Endothelial cell of umbilical vein (primary cell): ENCODE results near the gene WDHD1. TPM values are rescaled to one million over a fixed set of nuclear protein-coding genes. Genes with fewer than 3 reads are reported as not detected.

Experiments used
- BruUV-seq: library from RNA; stranded (reverse); fragments of 400-500 nt; replicated peaks from 2 replicates; lab custom pipeline; 2021; lab: Mats Ljungman, UMichigan
- CTCF ChIA-PET: fragments of 300-600, 350-600 bp; sonication (Branson Sonifier 250); formaldehyde crosslinking; loops from one replicate; lab custom pipeline; 2021; ENCODE audit warnings: antibody characterized with exemption, inconsistent platforms; lab: Charles Lee
- POLR2A ChIA-PET: fragments of 300-600, 350-600 bp; sonication (Branson Sonifier 250); formaldehyde crosslinking; loops from one replicate; lab custom pipeline; 2021; ENCODE audit warnings: antibody characterized with exemption, inconsistent platforms; lab: Charles Lee
- DNase-seq: peaks from one replicate; pipeline ENCODE4 v3.0.0-alpha.2; 2011; ENCODE audit warnings: low read depth, low spot score
- FAIRE-seq: peaks from 2 replicates; lab custom pipeline; 2011; peaks lifted over from hg19 to GRCh38; lab: Jason Lieb, UNC
- H2AFZ ChIP-seq: 2 replicates; pipeline ENCODE4 v1.6.0; 2012; ENCODE audit warnings: low read depth, low read length, control low read depth, inconsistent platforms
- H3K27ac ChIP-seq: 2 replicates; pipeline ENCODE4 v1.5.1; 2011; ENCODE audit warnings: low read depth, mild to moderate bottlenecking, control low read depth, low read length, moderate library complexity; ENCODE audit not compliant: insufficient read depth
- H3K27me3 ChIP-seq, 2 experiments: 2 replicates each; pipeline versions ENCODE4 v1.6.0 to v1.6.1; 2011; ENCODE audit warnings: low read length in 2 of 2, mixed read lengths in 1 of 2; ENCODE audit not compliant: control insufficient read depth in 2 of 2, insufficient read depth in 2 of 2
- H3K36me3 ChIP-seq, 2 experiments: 2 replicates in 1 of 2; 3 replicates in 1 of 2; pipeline ENCODE4 v1.5.1; 2011; ENCODE audit warnings: low read length in 2 of 2, mild to moderate bottlenecking in 1 of 2, moderate library complexity in 1 of 2; ENCODE audit not compliant: control insufficient read depth in 2 of 2, insufficient read depth in 2 of 2; ENCODE audit errors: extremely low read depth in 1 of 2
- H3K4me1 ChIP-seq: 3 replicates; pipeline ENCODE4 v1.5.1; 2011; ENCODE audit warnings: mild to moderate bottlenecking, low read length; ENCODE audit not compliant: control insufficient read depth, insufficient read depth; ENCODE audit errors: extremely low read depth
- H3K4me2 ChIP-seq: 2 replicates; pipeline ENCODE4 v1.6.1; 2011; ENCODE audit warnings: low read length, control low read depth, mixed read lengths; ENCODE audit not compliant: insufficient read depth
- H3K4me3 ChIP-seq, 3 experiments: fragments of 200-600 bp in 1 of 3; sonication (generic), shearing (Covaris generic) in 1 of 3; replicated peaks in 1 of 3; 2 replicates each; pipeline ENCODE4 v1.5.1; 2011 to 2016; ENCODE audit warnings: control low read depth in 3 of 3, low read length in 3 of 3, mild to moderate bottlenecking in 2 of 3, inconsistent platforms in 1 of 3, low read depth in 1 of 3, moderate library complexity in 1 of 3; ENCODE audit not compliant: insufficient read depth in 1 of 3
- H3K79me2 ChIP-seq: 2 replicates; pipeline ENCODE4 v1.6.0; 2012; ENCODE audit warnings: low read length, inconsistent platforms; ENCODE audit not compliant: control insufficient read depth, insufficient read depth
- H3K9ac ChIP-seq: replicated peaks from 2 replicates; pipeline ENCODE3; 2011; ENCODE audit warnings: low read length, control low read depth; ENCODE audit not compliant: insufficient read depth; ENCODE audit errors: extremely low read depth
- H3K9me1 ChIP-seq: replicated peaks from 3 replicates; pipeline ENCODE4 v1.6.0; 2011; ENCODE audit warnings: mild to moderate bottlenecking, low read length; ENCODE audit not compliant: control insufficient read depth, insufficient read depth; ENCODE audit errors: extremely low read depth
- H3K9me3 ChIP-seq: replicated peaks from 2 replicates; pipeline ENCODE4 v1.5.1; 2012; ENCODE audit warnings: low read length, inconsistent platforms; ENCODE audit not compliant: control insufficient read depth, insufficient read depth
- H4K20me1 ChIP-seq: replicated peaks from 2 replicates; pipeline ENCODE3; 2011; ENCODE audit warnings: mild to moderate bottlenecking, low read length; ENCODE audit not compliant: control insufficient read depth, insufficient read depth; ENCODE audit errors: extremely low read depth
- EZH2 ChIP-seq: IDR thresholded peaks from 2 replicates; pipeline ENCODE4 v1.6.1; 2012; ENCODE audit warnings: borderline replicate concordance, low read depth, mild to moderate bottlenecking, moderate library complexity, low read length, inconsistent platforms; ENCODE audit not compliant: severe bottlenecking
- FOS ChIP-seq: IDR thresholded peaks from 2 replicates; pipeline ENCODE4 v1.6.1; 2011; ENCODE audit warnings: mild to moderate bottlenecking, low read length, moderate library complexity, borderline replicate concordance; ENCODE audit not compliant: insufficient read depth
- GATA2 ChIP-seq: IDR thresholded peaks from 2 replicates; pipeline ENCODE4 v1.7.0; 2011; ENCODE audit warnings: low read depth, mild to moderate bottlenecking, moderate library complexity, mixed read lengths, low read length; ENCODE audit not compliant: insufficient read length, insufficient read depth
- JUN ChIP-seq: IDR thresholded peaks from 2 replicates; pipeline ENCODE4 v1.6.1; 2011; ENCODE audit warnings: borderline replicate concordance, low read depth; ENCODE audit not compliant: insufficient read length, insufficient read depth
- MYC ChIP-seq: IDR thresholded peaks from one replicate; pipeline ENCODE4 v1.6.1; 2011; ENCODE audit warnings: mild to moderate bottlenecking, low read depth, low read length
- POLR2A ChIP-seq: IDR thresholded peaks from 2 replicates; pipeline ENCODE4 v1.6.1; 2012; ENCODE audit warnings: low read depth, mild to moderate bottlenecking, control low read depth, low read length
- POLR2AphosphoS5 ChIP-seq: IDR thresholded peaks from 2 replicates; pipeline ENCODE4 v1.6.1; 2012; ENCODE audit warnings: low read depth, mild to moderate bottlenecking, control low read depth, low read length, moderate library complexity; ENCODE audit not compliant: insufficient read depth
- dilution Hi-C: fragments of 300-500 bp; cut with MboI; formaldehyde crosslinking; loops from one replicate; pipeline ENCODE4 v1.15.0; 2019; ENCODE audit warnings: low sequenced_read_pairs; ENCODE audit not compliant: extremely low pct_ligation_motif_present
- intact Hi-C: fragments of 100-400 bp; cut with micrococcal nuclease; formaldehyde crosslinking; loops from one replicate; pipeline ENCODE4 v1.10.0; 2022
- polyA plus RNA-seq, 4 experiments: library from polyadenylated mRNA; depleted of rRNA in 3 of 4; stranded (reverse) in 3 of 4; unstranded in 1 of 4; fragments of >200 nt; gene quantifications; 2 replicates each; pipeline versions ENCODE4 v1.2.1 to v1.2.3, GENCODE V29; 2011 to 2012; ENCODE audit warnings: missing spikeins in 1 of 4
- total RNA-seq: library from RNA; stranded (reverse); gene quantifications from 2 replicates; pipeline ENCODE4 v1.2.3, GENCODE V29; 2021
- TF ChIP-seq, protein P1 (sequence below): IDR thresholded peaks from 2 replicates; pipeline ENCODE4 v1.6.1; 2011; ENCODE audit not compliant: insufficient read depth, insufficient read length
- TF ChIP-seq, protein P2 (sequence below), 2 donors: IDR thresholded peaks; 1 replicate in 1 of 2; 2 replicates in 1 of 2; pipeline ENCODE4 v1.5.1; 2011; ENCODE audit warnings: low read length in 2 of 2, mild to moderate bottlenecking in 2 of 2, moderate library complexity in 2 of 2, control low read depth in 1 of 2, inconsistent platforms in 1 of 2, low read depth in 1 of 2; ENCODE audit not compliant: insufficient read depth in 1 of 2; ENCODE audit errors: extremely low read depth in 1 of 2

Gene WDHD1
- total and polyA plus RNA-seq, 2 donors (not counting 3 experiments of a cell fraction or from before 2014, with no cell fraction given), result 3.1 to 22.5 TPM

DNA sequence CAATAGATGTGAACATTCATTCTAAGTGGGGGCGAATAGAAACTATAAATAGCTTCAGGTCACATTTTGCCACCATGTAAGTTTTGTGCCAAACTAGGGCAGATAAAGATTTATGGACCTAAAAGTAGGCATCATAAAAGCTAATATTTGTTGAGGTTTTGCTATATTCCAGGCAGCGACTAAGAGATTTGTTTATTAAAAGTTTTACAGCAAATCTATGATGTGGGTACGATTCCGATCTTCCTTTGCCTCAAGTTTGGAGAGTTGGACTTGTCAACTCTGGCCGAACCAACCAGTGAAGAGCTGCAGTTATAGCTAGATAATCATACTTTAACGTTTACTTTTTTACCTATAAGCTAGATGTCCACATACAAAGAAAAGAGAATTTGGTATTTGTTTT lies 26.1 kb upstream of the WDHD1 start:
- H2AFZ ChIP-seq, result no peak overlapping the region
- peak overlapping the region; percentile 95 for H3K4me2 ChIP-seq
- no TSS peak for BruUV-seq
- intact Hi-C loops, result no loop called here
- dilution Hi-C loops, result no loop called here
- peak overlapping the region; percentile 33 to 85 (median 78) for H3K4me3 ChIP-seq
- H3K79me2 ChIP-seq, result peaks cover 62% of the 10 kb centered on the region
- TF ChIP-seq POLR2AphosphoS5 (no peak), GATA2 (no peak), MYC (no peak), JUN (no peak), FOS (no peak), EZH2 (no peak), POLR2A (no peak)
- TF ChIP-seq, protein P1, sequence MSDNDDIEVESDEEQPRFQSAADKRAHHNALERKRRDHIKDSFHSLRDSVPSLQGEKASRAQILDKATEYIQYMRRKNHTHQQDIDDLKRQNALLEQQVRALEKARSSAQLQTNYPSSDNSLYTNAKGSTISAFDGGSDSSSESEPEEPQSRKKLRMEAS, result no peak
- TF ChIP-seq, protein P2, sequence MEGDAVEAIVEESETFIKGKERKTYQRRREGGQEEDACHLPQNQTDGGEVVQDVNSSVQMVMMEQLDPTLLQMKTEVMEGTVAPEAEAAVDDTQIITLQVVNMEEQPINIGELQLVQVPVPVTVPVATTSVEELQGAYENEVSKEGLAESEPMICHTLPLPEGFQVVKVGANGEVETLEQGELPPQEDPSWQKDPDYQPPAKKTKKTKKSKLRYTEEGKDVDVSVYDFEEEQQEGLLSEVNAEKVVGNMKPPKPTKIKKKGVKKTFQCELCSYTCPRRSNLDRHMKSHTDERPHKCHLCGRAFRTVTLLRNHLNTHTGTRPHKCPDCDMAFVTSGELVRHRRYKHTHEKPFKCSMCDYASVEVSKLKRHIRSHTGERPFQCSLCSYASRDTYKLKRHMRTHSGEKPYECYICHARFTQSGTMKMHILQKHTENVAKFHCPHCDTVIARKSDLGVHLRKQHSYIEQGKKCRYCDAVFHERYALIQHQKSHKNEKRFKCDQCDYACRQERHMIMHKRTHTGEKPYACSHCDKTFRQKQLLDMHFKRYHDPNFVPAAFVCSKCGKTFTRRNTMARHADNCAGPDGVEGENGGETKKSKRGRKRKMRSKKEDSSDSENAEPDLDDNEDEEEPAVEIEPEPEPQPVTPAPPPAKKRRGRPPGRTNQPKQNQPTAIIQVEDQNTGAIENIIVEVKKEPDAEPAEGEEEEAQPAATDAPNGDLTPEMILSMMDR (IDR thresholded peaks at IDR 0.05; ENCODE audit: extremely low read depth in 1 of 2, insufficient read depth in 1 of 2, low read depth in 1 of 2, low read length in 2 of 2), result no peak
- H3K9me1 ChIP-seq, result no peaks in the 10 kb centered on the region
- FAIRE-seq, result no peak
- DNase-seq, result no peak
- peaks cover 17% of the 10 kb centered on the region for H3K4me1 ChIP-seq
- POLR2A ChIA-PET, result no interaction called here
- H3K27me3 ChIP-seq, result no peaks in the 10 kb centered on the region
- peak overlapping the region; percentile 100 for H3K9ac ChIP-seq
- CTCF ChIA-PET, result interaction anchor here (1.3 to 2.7 kb wide), 2 partner anchors 19 to 26 kb away, joined by 3 to 42 read pairs; partner anchors contain the start of genes SOCS4 and WDHD1
- H3K27ac ChIP-seq, result peak overlapping the region; percentile 100
- no peaks in the 10 kb centered on the region for H3K9me3 ChIP-seq
- H3K36me3 ChIP-seq, result peaks cover 0 to 6% of the 10 kb centered on the region in 2 experiments
- peaks cover 7% of the 10 kb centered on the region for H4K20me1 ChIP-seq
